Measurements from ENCODE around the gene S100A9.
"Not testable (repeated sequence)": the region's sequence is repeated elsewhere in the genome, so short reads cannot be mapped to it uniquely, and the experiment has no call there.

Gene S100A9

GRCh38 chr1:153357853-153358690 is at the start of gene S100A9:
TSS of gene S100A9 (plus strand) at chr1:153357854. CDS start at chr1:153358284, 430 bp downstream.
- no peak for DNase-seq

GRCh38 chr1:153308540-153308939 is 49.1 kb upstream of the S100A9 start:
- no peak for DNase-seq

- DNase-seq: no peak
Measured at GRCh38 chr1:153309441-153309840, 48.2 kb upstream of the S100A9 start.

GRCh38 chr1:153310526-153310925 is 47.1 kb upstream of the S100A9 start:
- DNase-seq: no peak

- no peak for DNase-seq
Measured at GRCh38 chr1:153312570-153313186, 45.0 kb upstream of the S100A9 start, which contains the start of gene PGLYRP3. TSS of gene PGLYRP3 (minus strand) at chr1:153312952. CDS start at chr1:153310665, 2,287 bp downstream.

- DNase-seq: no peak
Measured at GRCh38 chr1:153313288-153313687, 44.4 kb upstream of the S100A9 start.

- DNase-seq: not testable (repeated sequence)
Measured at GRCh38 chr1:153314388-153314787, 43.3 kb upstream of the S100A9 start.

GRCh38 chr1:153316013-153316412 is 41.6 kb upstream of the S100A9 start:
- not testable (repeated sequence) for DNase-seq

GRCh38 chr1:153318145-153318544 is 39.5 kb upstream of the S100A9 start:
- DNase-seq: not testable (repeated sequence)

- no peak for DNase-seq
Measured at GRCh38 chr1:153322568-153322967, 35.1 kb upstream of the S100A9 start.

- DNase-seq: no peak
Measured at GRCh38 chr1:153324912-153325311, 32.7 kb upstream of the S100A9 start.

- DNase-seq: no peak
Measured at GRCh38 chr1:153333902-153334301, 23.8 kb upstream of the S100A9 start.

- DNase-seq: no peak
Measured at GRCh38 chr1:153336650-153337049, 21.0 kb upstream of the S100A9 start.

- DNase-seq: no peak
Measured at GRCh38 chr1:153337980-153338853, 19.4 kb upstream of the S100A9 start.

- no peak for DNase-seq
Measured at GRCh38 chr1:153339802-153340201, 17.9 kb upstream of the S100A9 start.

GRCh38 chr1:153340356-153340755 is 17.3 kb upstream of the S100A9 start:
- no peak for DNase-seq

GRCh38 chr1:153341431-153341934 is 16.2 kb upstream of the S100A9 start:
- no peak for DNase-seq

GRCh38 chr1:153342178-153342577 is 15.5 kb upstream of the S100A9 start:
- DNase-seq: no peak

- no peak for DNase-seq
Measured at GRCh38 chr1:153343040-153343681, 14.5 kb upstream of the S100A9 start.

- DNase-seq: no peak
Measured at GRCh38 chr1:153343811-153344717, 13.6 kb upstream of the S100A9 start.

GRCh38 chr1:153344718-153345025 is 13.0 kb upstream of the S100A9 start:
- no peak for DNase-seq
